Left ventricle myocardium inferior (tissue), 1 donor: ENCODE results near the gene MED14. TPM values are rescaled to one million over a fixed set of nuclear protein-coding genes. Genes with fewer than 3 reads are reported as not detected.

ENCODE experiments used
- DNase-seq: peaks from one replicate; pipeline ENCODE4 v3.0.0-alpha.2; 2020
- H3K27ac ChIP-seq: fragments of 200-600 bp; replicated peaks from 2 replicates; pipeline ENCODE4 v1.8.0; 2021
- H3K27me3 ChIP-seq: fragments of 200-600 bp; 2 replicates; pipeline ENCODE4 v1.8.0; 2021; ENCODE audit warnings: low read depth
- H3K36me3 ChIP-seq: fragments of 200-600 bp; 2 replicates; pipeline ENCODE4 v1.8.0; 2021
- H3K4me1 ChIP-seq: fragments of 200-600 bp; 2 replicates; pipeline ENCODE4 v1.8.0; 2021
- H3K4me3 ChIP-seq: fragments of 200-600 bp; 2 replicates; pipeline ENCODE4 v1.8.0; 2021; ENCODE audit warnings: mild to moderate bottlenecking, moderate library complexity
- H3K9me3 ChIP-seq: fragments of 200-600 bp; replicated peaks from 2 replicates; pipeline ENCODE4 v1.8.0; 2021
- intact Hi-C: fragments of 100-400 bp; cut with micrococcal nuclease; formaldehyde crosslinking; loops from one replicate; pipeline ENCODE4 v1.11.0; 2022
- total RNA-seq: library from RNA; stranded (reverse); fragmentation: NEBNext Ultra II Directional; extraction: Animal tissue kit (Norgen Biotek cat#: 25700); gene quantifications from one replicate; pipeline ENCODE4 v1.2.1, GENCODE V29; 2021
- TF ChIP-seq, protein P1 (sequence below): fragments of 200-600 bp; IDR thresholded peaks from 2 replicates; pipeline ENCODE4 v1.8.0; 2021; ENCODE audit warnings: antibody characterized with exemption, mild to moderate bottlenecking, borderline replicate concordance
- donor health status: DM: no; HTN: yes; CAD: no; lungs with severe emphysema.

The MED14 gene
- total RNA-seq, 1 donor from 2014 or later, result 30.7 TPM

DNA sequence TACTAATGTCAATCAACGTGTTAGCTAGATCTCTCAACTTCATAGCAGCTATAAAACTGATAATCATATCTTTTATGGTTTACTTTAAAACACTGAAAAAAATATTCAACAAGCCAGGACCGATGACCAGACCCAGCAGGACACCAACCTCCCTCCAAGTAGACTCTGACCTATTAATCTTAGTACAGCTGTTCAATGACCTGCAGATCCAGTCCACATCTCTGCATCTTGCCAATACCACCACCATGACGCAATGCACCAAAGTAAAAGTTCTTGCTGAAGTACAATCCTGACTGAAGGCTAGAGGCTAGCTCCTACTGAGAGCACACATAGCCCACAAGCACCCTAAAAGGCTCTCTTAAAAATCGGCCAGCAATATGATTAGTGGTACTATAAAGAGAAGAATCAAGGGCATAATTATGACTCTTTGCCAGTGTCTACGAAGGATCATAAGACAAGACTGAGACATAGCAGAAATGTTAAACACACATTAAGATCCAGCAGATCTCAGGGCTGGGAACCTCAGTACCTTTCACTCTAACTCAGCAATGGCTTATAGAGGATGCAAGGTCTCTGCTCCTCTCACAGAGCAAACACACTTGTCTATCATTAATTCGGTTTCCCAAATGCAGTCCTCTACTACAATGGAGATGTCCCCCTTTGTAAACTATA, 7.6 kb downstream of the MED14 start:
- no peak for DNase-seq
- TF ChIP-seq, protein P1, sequence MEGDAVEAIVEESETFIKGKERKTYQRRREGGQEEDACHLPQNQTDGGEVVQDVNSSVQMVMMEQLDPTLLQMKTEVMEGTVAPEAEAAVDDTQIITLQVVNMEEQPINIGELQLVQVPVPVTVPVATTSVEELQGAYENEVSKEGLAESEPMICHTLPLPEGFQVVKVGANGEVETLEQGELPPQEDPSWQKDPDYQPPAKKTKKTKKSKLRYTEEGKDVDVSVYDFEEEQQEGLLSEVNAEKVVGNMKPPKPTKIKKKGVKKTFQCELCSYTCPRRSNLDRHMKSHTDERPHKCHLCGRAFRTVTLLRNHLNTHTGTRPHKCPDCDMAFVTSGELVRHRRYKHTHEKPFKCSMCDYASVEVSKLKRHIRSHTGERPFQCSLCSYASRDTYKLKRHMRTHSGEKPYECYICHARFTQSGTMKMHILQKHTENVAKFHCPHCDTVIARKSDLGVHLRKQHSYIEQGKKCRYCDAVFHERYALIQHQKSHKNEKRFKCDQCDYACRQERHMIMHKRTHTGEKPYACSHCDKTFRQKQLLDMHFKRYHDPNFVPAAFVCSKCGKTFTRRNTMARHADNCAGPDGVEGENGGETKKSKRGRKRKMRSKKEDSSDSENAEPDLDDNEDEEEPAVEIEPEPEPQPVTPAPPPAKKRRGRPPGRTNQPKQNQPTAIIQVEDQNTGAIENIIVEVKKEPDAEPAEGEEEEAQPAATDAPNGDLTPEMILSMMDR, result no peak
- H3K27ac ChIP-seq, result no peak overlapping the region
- no peaks in the 10 kb centered on the region for H3K36me3 ChIP-seq
- no peak overlapping the region for H3K4me3 ChIP-seq
- no peaks in the 10 kb centered on the region for H3K9me3 ChIP-seq
- peaks cover 27% of the 10 kb centered on the region for H3K4me1 ChIP-seq
- no peaks in the 10 kb centered on the region for H3K27me3 ChIP-seq
- intact Hi-C loops, result no loop called here

DNA sequence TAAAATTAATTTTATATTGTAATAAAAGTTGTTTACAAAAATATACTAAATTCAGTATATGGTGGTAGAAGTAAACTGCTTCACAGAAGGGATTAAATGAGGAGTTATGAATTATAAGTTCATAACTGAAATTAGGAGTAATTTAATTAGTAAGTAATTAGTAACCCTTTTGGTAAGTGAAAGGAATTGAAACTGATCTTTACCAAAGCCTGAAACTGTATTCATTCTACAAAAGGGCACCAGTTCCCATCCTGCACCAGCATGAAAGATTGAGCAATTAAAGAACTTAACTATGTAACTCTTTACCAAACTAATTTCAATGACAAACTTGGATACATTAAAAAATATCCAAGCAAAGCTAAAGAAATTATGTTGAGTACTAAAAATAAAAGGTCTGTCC, 8.2 kb downstream of the MED14 start:
- H3K4me3 ChIP-seq, result no peak overlapping the region
- TF ChIP-seq, protein P1, result no peak
- no peak overlapping the region for H3K27ac ChIP-seq
- no peak for DNase-seq
- H3K4me1 ChIP-seq, result peaks cover 27% of the 10 kb centered on the region
- intact Hi-C loops, result no loop called here
- H3K36me3 ChIP-seq, result no peaks in the 10 kb centered on the region
- H3K27me3 ChIP-seq, result no peaks in the 10 kb centered on the region
- H3K9me3 ChIP-seq, result no peaks in the 10 kb centered on the region

- H3K9me3 ChIP-seq, result no peaks in the 10 kb centered on the region
- H3K4me1 ChIP-seq, result peaks cover 18% of the 10 kb centered on the region
- H3K27me3 ChIP-seq, result no peaks in the 10 kb centered on the region
- H3K36me3 ChIP-seq, result no peaks in the 10 kb centered on the region
- no peak for DNase-seq
- intact Hi-C loops, result no loop called here
- H3K27ac ChIP-seq, result no peak overlapping the region
- H3K4me3 ChIP-seq, result no peak overlapping the region
- TF ChIP-seq, protein P1, result no peak
These were observed 12.4 kb downstream of the MED14 start for GRCh38 chrX:40722930-40723329.

GRCh38 chrX:40721489-40722106, 13.7 kb downstream of the MED14 start:
- Histone ChIP-seq H3K27ac (no peak overlapping the region), H3K4me3 (no peak overlapping the region), H3K36me3 (no peaks in the 10 kb centered on the region), H3K9me3 (no peaks in the 10 kb centered on the region), H3K4me1 (peaks cover 12% of the 10 kb centered on the region), H3K27me3 (no peaks in the 10 kb centered on the region)
- no peak for DNase-seq
- intact Hi-C loops, result no loop called here
- TF ChIP-seq, protein P1, result no peak

- Histone ChIP-seq H3K9me3 (no peaks in the 10 kb centered on the region), H3K27me3 (no peaks in the 10 kb centered on the region), H3K4me1 (peaks cover 12% of the 10 kb centered on the region), H3K27ac (no peak overlapping the region), H3K4me3 (no peak overlapping the region), H3K36me3 (no peaks in the 10 kb centered on the region)
- TF ChIP-seq, protein P1, result no peak
- no peak for DNase-seq
- intact Hi-C loops, result no loop called here
These were observed 14.6 kb downstream of the MED14 start for GRCh38 chrX:40720792-40721191.
